Thyroid gland (tissue), 4 donors: ENCODE data around the gene SCYL3.

ENCODE experiments used
- CTCF ChIP-seq, 6 experiments: fragments of 200-600 bp in 3 of 6; fragments of 450-650 bp in 3 of 6; sonication (generic) in 3 of 6; IDR thresholded peaks; one replicate each; pipeline ENCODE4 v1.5.1; 2016 to 2019; ENCODE audit warnings: antibody characterized with exemption in 6 of 6, mild to moderate bottlenecking in 2 of 6, inconsistent platforms in 1 of 6, moderate library complexity in 1 of 6
- POLR2A ChIP-seq, 2 donors: fragments of 450-650 bp; IDR thresholded peaks; one replicate each; pipeline ENCODE4 v1.6.1; 2017; ENCODE audit warnings: antibody characterized with exemption in 2 of 2, mild to moderate bottlenecking in 2 of 2, moderate library complexity in 1 of 2

GRCh38 chr1:169925505-169926482 lies 32.1 kb upstream of the SCYL3 start:
- TF ChIP-seq CTCF (IDR thresholded peaks at IDR 0.05) (no peak), POLR2A (IDR thresholded peaks at IDR 0.05) (no peak)
